Activated CD4-positive, alpha-beta memory T cell treated with anti-CD3 and anti-CD28 coated beads for 36 hours (primary cell): Measurements from ENCODE around the gene FES. TPM values are rescaled to one million over a fixed set of nuclear protein-coding genes. Genes with fewer than 3 reads are reported as not detected.

Source experiments
- CTCF ChIA-PET: fragments of 350-600 bp; sonication (Branson Sonifier 250); formaldehyde crosslinking; loops from one replicate; lab custom pipeline; 2021; ENCODE audit warnings: antibody characterized with exemption, inconsistent platforms; lab: Charles Lee
- POLR2A ChIA-PET: fragments of 350-600 bp; sonication (Branson Sonifier 250); formaldehyde crosslinking; loops from one replicate; lab custom pipeline; 2021; ENCODE audit warnings: antibody characterized with exemption; lab: Charles Lee
- DNase-seq: peaks from one replicate; pipeline ENCODE4 v3.0.0-alpha.2; 2020
- H3K27ac Mint-ChIP-seq: one replicate; pipeline ENCODE4 v1.8.0; 2021; ENCODE audit warnings: mixed read lengths
- H3K27me3 Mint-ChIP-seq: one replicate; pipeline ENCODE4 v1.8.0; 2021; ENCODE audit warnings: mixed read lengths
- H3K36me3 Mint-ChIP-seq: one replicate; pipeline ENCODE4 v1.8.0; 2021; ENCODE audit warnings: mixed read lengths
- H3K4me1 Mint-ChIP-seq: one replicate; pipeline ENCODE4 v1.8.0; 2021; ENCODE audit warnings: low read depth, mixed read lengths
- H3K4me3 Mint-ChIP-seq: one replicate; pipeline ENCODE4 v1.8.0; 2021; ENCODE audit warnings: mild to moderate bottlenecking, mixed read lengths
- H3K9me3 Mint-ChIP-seq: one replicate; pipeline ENCODE4 v1.8.0; 2021; ENCODE audit warnings: mixed read lengths
- intact Hi-C: fragments of 100-400 bp; cut with micrococcal nuclease; formaldehyde crosslinking; loops from one replicate; pipeline ENCODE4 v1.15.1; 2023
- total RNA-seq, 2 experiments: library from RNA; stranded (reverse); gene quantifications; one replicate each; pipeline ENCODE4 v1.2.3, GENCODE V29; 2021

FES gene
- total RNA-seq, 2 experiments from 2014 or later: 18.0 to 21.1 TPM

DNA sequence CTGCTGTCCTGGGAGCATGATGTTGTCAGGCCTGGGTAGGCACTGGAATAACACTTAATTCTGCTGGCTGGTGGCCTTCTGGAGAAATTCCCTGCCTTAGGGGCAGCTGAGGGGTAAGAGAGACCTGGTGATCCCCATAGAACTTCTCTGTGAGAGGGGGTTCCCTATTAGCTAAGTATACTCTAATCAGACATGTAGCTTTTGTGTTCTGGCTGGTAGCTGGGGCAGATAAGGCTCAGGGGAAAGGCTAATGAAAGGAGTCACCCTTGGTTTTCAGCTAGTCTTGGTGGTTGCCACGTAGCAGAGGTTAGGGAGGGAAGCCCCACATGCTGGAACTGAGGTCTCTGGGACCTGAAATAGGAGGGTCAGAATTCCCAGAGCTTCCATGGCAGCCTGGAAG, 49.0 kb downstream of the FES start:
- Mint-ChIP-seq H3K27ac (peak overlapping the region; percentile 100), H3K36me3 (peaks cover 16% of the 10 kb centered on the region), H3K9me3 (no peaks in the 10 kb centered on the region), H3K4me3 (peak overlapping the region; percentile 37), H3K4me1 (peaks cover 46% of the 10 kb centered on the region), H3K27me3 (no peaks in the 10 kb centered on the region)
- ChIA-PET CTCF (interaction anchor here (0.7 to 9.4 kb wide), 28 partner anchors 9 to 613 kb away, joined by 3 to 231 read pairs (median 10); partner anchors contain the start of genes BLM, FES, FURIN and MAN2A2), POLR2A (interaction anchor here (0.9 to 7.7 kb wide), 5 partner anchors 10 to 60 kb away, joined by 3 to 82 read pairs (median 9); partner anchors contain the start of genes MAN2A2 and RCCD1)
- no peak for DNase-seq
- intact Hi-C loops: loop anchor here (5.0 to 10.0 kb wide), 6 partner anchors 116 to 1038 kb away; partner anchors contain the start of genes AP3S2, CIB1, GDPGP1 and IQGAP1

DNA sequence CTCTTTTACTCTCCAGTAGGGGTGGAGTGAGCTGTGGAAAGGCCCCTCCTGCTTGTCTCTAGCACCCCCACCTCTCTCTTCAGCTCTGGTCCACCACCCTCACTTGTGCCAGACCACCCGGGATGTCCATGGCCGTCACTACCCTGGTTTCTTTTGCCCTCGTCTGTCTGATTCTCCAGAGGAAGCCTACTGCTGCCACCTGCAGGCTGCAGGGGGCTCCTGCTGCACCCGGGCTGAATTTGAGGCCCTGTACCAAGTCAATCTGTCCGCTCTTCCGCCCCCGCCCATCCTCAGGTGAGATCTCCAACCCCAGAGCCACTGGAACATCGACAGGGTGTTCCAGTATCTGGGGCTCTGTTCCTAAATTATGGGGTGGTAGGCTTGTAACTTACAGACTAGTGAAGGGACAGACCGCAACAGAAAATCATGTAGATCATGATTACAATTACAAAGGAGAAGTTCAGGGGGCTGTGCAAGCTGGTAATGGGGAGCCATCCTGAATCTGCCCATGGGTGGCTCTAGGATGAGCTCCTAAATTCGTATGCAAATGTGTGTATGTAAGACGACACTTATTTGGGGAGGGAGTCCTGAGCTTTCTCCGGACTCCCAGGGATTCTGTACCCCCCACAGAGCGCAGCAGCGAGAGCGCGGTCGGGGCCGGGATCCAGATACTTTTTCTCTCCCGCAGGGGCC, 50.1 kb downstream of the FES start:
- intact Hi-C loops: loop anchor here (1.0 to 10.0 kb wide), 9 partner anchors 11 to 1040 kb away; partner anchors contain the start of genes AP3S2, BLM, CIB1 and GDPGP1
- peaks cover 16% of the 10 kb centered on the region for H3K36me3 Mint-ChIP-seq
- ChIA-PET CTCF (interaction anchor here (0.6 to 9.4 kb wide), 24 partner anchors 8 to 675 kb away, joined by 3 to 231 read pairs (median 6); partner anchors contain the start of genes BLM, FES, MAN2A2 and PRC1), POLR2A (interaction anchor here (0.7 to 7.7 kb wide), 8 partner anchors 11 to 1041 kb away, joined by 3 to 82 read pairs (median 4); partner anchors contain the start of genes AP3S2, CIB1, GDPGP1 and MAN2A2)
- peak; percentile 94 for DNase-seq
- peak overlapping the region; percentile 84 for H3K4me3 Mint-ChIP-seq
- H3K9me3 Mint-ChIP-seq: no peaks in the 10 kb centered on the region
- peak overlapping the region; percentile 82 for H3K27ac Mint-ChIP-seq
- H3K27me3 Mint-ChIP-seq: no peaks in the 10 kb centered on the region
- H3K4me1 Mint-ChIP-seq: peaks cover 40% of the 10 kb centered on the region

DNA sequence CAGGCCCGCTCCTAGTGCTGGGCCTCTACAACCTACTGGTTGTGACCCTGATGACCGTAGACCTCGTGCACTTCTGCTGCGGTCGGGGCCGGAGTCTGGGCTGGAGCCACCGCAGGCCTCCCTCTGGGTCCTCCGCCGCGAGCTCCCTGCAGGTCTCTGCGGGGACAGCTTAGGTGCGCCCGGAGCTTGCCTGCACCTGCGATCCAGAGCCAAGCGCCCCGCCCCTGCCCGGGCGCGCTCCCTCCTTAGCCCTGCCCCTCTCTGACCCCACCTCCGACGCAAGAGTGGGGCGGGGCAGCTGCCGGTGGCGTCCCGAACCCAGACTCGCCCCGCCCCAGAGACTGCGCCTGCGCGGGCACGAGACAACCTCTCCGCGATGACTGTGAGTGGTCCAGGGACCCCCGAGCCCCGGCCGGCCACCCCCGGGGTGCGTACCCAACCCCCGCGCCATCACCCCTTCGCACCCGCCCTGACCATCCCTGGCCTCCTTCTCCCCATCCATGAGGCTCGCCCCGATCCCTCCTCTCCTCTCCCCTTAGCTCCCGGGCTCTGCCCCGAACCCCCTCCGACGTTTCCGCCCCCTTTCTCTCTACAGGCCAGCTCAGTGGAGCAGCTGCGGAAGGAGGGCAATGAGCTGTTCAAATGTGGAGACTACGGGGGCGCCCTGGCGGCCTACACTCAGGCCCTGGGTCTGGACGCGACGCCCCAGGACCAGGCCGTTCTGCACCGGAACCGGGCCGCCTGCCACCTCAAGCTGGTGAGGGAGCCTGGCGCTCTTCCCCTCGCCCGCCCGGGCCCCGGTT, 50.8 kb downstream of the FES start, which contains the start of gene UNC45A:
Gene UNC45A, plus strand, starts transcription at position 337 of the 803 bp plus-strand sequence. Its CDS starts 40 bp downstream, at position 377.
- intact Hi-C loops: loop anchor here (1.0 to 10.0 kb wide), 11 partner anchors 12 to 1040 kb away; partner anchors contain the start of genes AP3S2, BLM, CIB1 and GDPGP1
- peaks cover 23% of the 10 kb centered on the region for H3K36me3 Mint-ChIP-seq
- ChIA-PET POLR2A (interaction anchor here (0.7 to 7.7 kb wide), 10 partner anchors 10 to 1042 kb away, joined by 3 to 82 read pairs (median 4); partner anchors contain the start of genes AP3S2, BLM, CIB1 and GDPGP1), CTCF (interaction anchor here (0.6 to 9.4 kb wide), 20 partner anchors 7 to 675 kb away, joined by 3 to 231 read pairs (median 6); partner anchors contain the start of genes BLM, FES, MAN2A2 and RCCD1)
- no peaks in the 10 kb centered on the region for H3K9me3 Mint-ChIP-seq
- peak; percentile 95 for DNase-seq
- H3K4me3 Mint-ChIP-seq: peak within 1 kb of the TSS; percentile 84
- H3K27ac Mint-ChIP-seq: peak within 1 kb of the TSS; percentile 82
- peaks cover 36% of the 10 kb centered on the region for H3K4me1 Mint-ChIP-seq
- H3K27me3 Mint-ChIP-seq: no peaks in the 10 kb centered on the region

- CTCF ChIA-PET: interaction anchor here (4.0 to 9.4 kb wide), 3 partner anchors 20 to 289 kb away, joined by 15 to 231 read pairs (median 41); partner anchors contain the start of gene MAN2A2
- no peak overlapping the region for H3K27ac Mint-ChIP-seq
- intact Hi-C loops: loop anchor here (10.0 kb wide), 2 partner anchors 918 to 1042 kb away; partner anchors contain the start of genes AP3S2 and SLCO3A1
Measured at GRCh38 chr15:90936823-90937222, 52.5 kb downstream of the FES start.

GRCh38 chr15:90938261-90938660, 54.0 kb downstream of the FES start:
- DNase-seq: no peak
- Mint-ChIP-seq H3K36me3 (peaks cover 40% of the 10 kb centered on the region), H3K9me3 (no peaks in the 10 kb centered on the region), H3K27ac (no peak overlapping the region), H3K27me3 (no peaks in the 10 kb centered on the region), H3K4me1 (peaks cover 20% of the 10 kb centered on the region), H3K4me3 (no peak overlapping the region)
- ChIA-PET POLR2A (interaction anchor here (0.7 kb wide), 1 partner anchor 10 kb away, joined by 3 read pairs; no protein-coding TSS in a partner anchor), CTCF (interaction anchor here (4.0 to 9.4 kb wide), 2 partner anchors 18 to 35 kb away, joined by 15 to 231 read pairs; partner anchors contain the start of gene MAN2A2)
- intact Hi-C loops: loop anchor here (10.0 kb wide), 2 partner anchors 917 to 1043 kb away; partner anchors contain the start of genes AP3S2 and SLCO3A1

More at GRCh38 chr15:90936823-90937222, 52.5 kb downstream of the FES start:
- H3K36me3 Mint-ChIP-seq: peaks cover 30% of the 10 kb centered on the region
- H3K4me1 Mint-ChIP-seq: peaks cover 23% of the 10 kb centered on the region
- H3K9me3 Mint-ChIP-seq: no peaks in the 10 kb centered on the region
- DNase-seq: no peak
- H3K27me3 Mint-ChIP-seq: no peaks in the 10 kb centered on the region
- H3K4me3 Mint-ChIP-seq: peak overlapping the region; percentile 84
- POLR2A ChIA-PET: no interaction called here

GRCh38 chr15:90939756-90940155, 55.5 kb downstream of the FES start:
- intact Hi-C loops: loop anchor here (10.0 kb wide), 2 partner anchors 915 to 1045 kb away; partner anchors contain the start of genes AP3S2 and SLCO3A1
- POLR2A ChIA-PET: interaction anchor here (0.6 kb wide), 1 partner anchor 91 kb away, joined by 3 read pairs; no protein-coding TSS in a partner anchor

DNA sequence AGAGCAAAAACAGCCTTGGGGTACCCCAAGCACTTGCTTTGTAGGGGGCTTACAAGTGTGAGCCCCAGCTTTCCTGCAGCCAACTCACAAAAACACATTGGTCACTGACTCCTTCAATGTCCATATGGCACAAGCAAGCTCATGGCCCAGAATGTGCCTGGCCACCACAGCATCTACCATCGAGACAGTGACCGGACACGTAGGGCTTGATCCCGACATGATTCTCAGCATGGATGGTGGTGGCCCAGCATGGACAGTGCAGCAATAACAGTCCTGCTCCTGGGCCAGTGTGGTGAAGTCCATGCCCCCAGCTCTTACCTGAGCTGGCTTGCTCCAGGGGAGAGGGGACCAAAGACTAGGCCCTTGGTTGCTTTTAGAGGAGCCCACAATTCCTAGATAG, 56.7 kb downstream of the FES start:
- Mint-ChIP-seq H3K9me3 (no peaks in the 10 kb centered on the region), H3K36me3 (peaks cover 47% of the 10 kb centered on the region), H3K27me3 (no peaks in the 10 kb centered on the region), H3K4me3 (no peak overlapping the region), H3K4me1 (peaks cover 9% of the 10 kb centered on the region), H3K27ac (no peak overlapping the region)
- no peak for DNase-seq
- ChIA-PET CTCF (interaction anchor here (5.3 kb wide), 1 partner anchor 8 kb away, joined by 48 read pairs; the partner anchor contains the start of genes HDDC3 and UNC45A), POLR2A (interaction anchor here (1.1 kb wide), 1 partner anchor 10 kb away, joined by 3 read pairs; no protein-coding TSS in a partner anchor)
- intact Hi-C loops: no loop called here

More at GRCh38 chr15:90939756-90940155, 55.5 kb downstream of the FES start:
- CTCF ChIA-PET: interaction anchor here (4.0 to 5.3 kb wide), 2 partner anchors 7 to 17 kb away, joined by 15 to 48 read pairs; partner anchors contain the start of genes HDDC3 and UNC45A
- Mint-ChIP-seq H3K27me3 (no peaks in the 10 kb centered on the region), H3K27ac (no peak overlapping the region), H3K4me3 (no peak overlapping the region), H3K36me3 (peaks cover 44% of the 10 kb centered on the region), H3K4me1 (peaks cover 13% of the 10 kb centered on the region), H3K9me3 (no peaks in the 10 kb centered on the region)
- no peak for DNase-seq

GRCh38 chr15:90942354-90943120, 58.2 kb downstream of the FES start:
- H3K4me3 Mint-ChIP-seq: no peak overlapping the region
- no peaks in the 10 kb centered on the region for H3K9me3 Mint-ChIP-seq
- H3K36me3 Mint-ChIP-seq: peaks cover 41% of the 10 kb centered on the region
- no peaks in the 10 kb centered on the region for H3K27me3 Mint-ChIP-seq
- no peak for DNase-seq
- no peak overlapping the region for H3K27ac Mint-ChIP-seq
- intact Hi-C loops: no loop called here
- POLR2A ChIA-PET: interaction anchor here (0.8 kb wide), 1 partner anchor 11 kb away, joined by 3 read pairs; no protein-coding TSS in a partner anchor
- CTCF ChIA-PET: interaction anchor here (1.2 to 5.3 kb wide), 2 partner anchors 10 to 14 kb away, joined by 6 to 48 read pairs; partner anchors contain the start of genes HDDC3 and UNC45A
- H3K4me1 Mint-ChIP-seq: no peaks in the 10 kb centered on the region

- POLR2A ChIA-PET: no interaction called here
- intact Hi-C loops: no loop called here
- Mint-ChIP-seq H3K36me3 (peaks cover 46% of the 10 kb centered on the region), H3K4me3 (no peak overlapping the region), H3K27ac (no peak overlapping the region), H3K4me1 (no peaks in the 10 kb centered on the region), H3K9me3 (no peaks in the 10 kb centered on the region), H3K27me3 (no peaks in the 10 kb centered on the region)
- CTCF ChIA-PET: interaction anchor here (0.9 to 5.3 kb wide), 2 partner anchors 12 kb away, joined by 6 to 48 read pairs; partner anchors contain the start of genes HDDC3 and UNC45A
- DNase-seq: no peak
Measured at GRCh38 chr15:90945091-90945490, 60.8 kb downstream of the FES start.
